K562 (cell line): ENCODE results near the gene CALHM3. TPM values are rescaled to one million over a fixed set of nuclear protein-coding genes. Genes with fewer than 3 reads are reported as not detected.

Experiments
- ATAC-seq: fragments of 200-7000 bp; cut with Tn5 transposase; 3 replicates; pipeline ENCODE4 v1.9.1; 2020; ENCODE audit warnings: moderate library complexity
- BruUV-seq: library from RNA; stranded (reverse); fragments of 400-500 nt; replicated peaks from 2 replicates; lab custom pipeline; 2021; lab: Mats Ljungman, UMichigan
- CTCF ChIA-PET: fragments of 300-600 bp; formaldehyde crosslinking; extraction: SDS; loops from one replicate; lab custom pipeline; 2021; ENCODE audit warnings: low intra/inter-chr PET ratio; lab: Yijun Ruan, JAX
- POLR2A ChIA-PET: fragments of 300-600, 350-650 bp; sonication (Branson Sonifier 250); formaldehyde crosslinking; extraction: SDS; loops from one replicate; lab custom pipeline; 2021; ENCODE audit warnings: antibody characterized with exemption, inconsistent platforms; lab: Yijun Ruan, JAX
- DNase-seq, 4 experiments: peaks; one replicate each; pipeline versions ENCODE4 v3.0.0 to v3.0.0-alpha.2; 2011 to 2018; ENCODE audit warnings: low spot score in 3 of 4, mixed read lengths in 3 of 4; ENCODE audit errors: extremely low read depth in 1 of 4
- FAIRE-seq: peaks from 2 replicates; lab custom pipeline; 2011; peaks lifted over from hg19 to GRCh38; lab: Jason Lieb, UNC
- H2AFZ ChIP-seq: 2 replicates; pipeline ENCODE4 v1.6.0; 2011; ENCODE audit warnings: low read depth, low read length, control low read depth, inconsistent platforms
- H3K27ac ChIP-seq: fragments of 200-600 bp; 3 replicates; pipeline ENCODE4 v1.8.0; 2011; ENCODE audit warnings: low read depth, mild to moderate bottlenecking, control low read depth, inconsistent platforms, low read length, moderate library complexity, mixed read lengths; ENCODE audit errors: extremely low read depth
- H3K27me3 ChIP-seq, 2 experiments: fragments of 300-600 bp in 1 of 2; 2 replicates in 1 of 2; 3 replicates in 1 of 2; pipeline versions ENCODE4 v1.6.0 to v1.8.0; 2011; ENCODE audit warnings: inconsistent platforms in 2 of 2, low read length in 2 of 2, mild to moderate bottlenecking in 1 of 2, mixed read lengths in 1 of 2, moderate library complexity in 1 of 2; ENCODE audit not compliant: control insufficient read depth in 2 of 2, insufficient read depth in 2 of 2
- H3K36me3 ChIP-seq: fragments of 300-600 bp; 3 replicates; pipeline ENCODE4 v1.8.0; 2011; ENCODE audit warnings: mild to moderate bottlenecking, low read length, inconsistent platforms; ENCODE audit not compliant: control insufficient read depth, insufficient read depth
- H3K4me1 ChIP-seq, 2 experiments: fragments of 200-600 bp in 1 of 2; replicated peaks in 1 of 2; 2 replicates in 1 of 2; 3 replicates in 1 of 2; pipeline versions ENCODE4 v1.5.1 to v1.8.0; 2011; ENCODE audit warnings: inconsistent platforms in 2 of 2, low read length in 2 of 2, mild to moderate bottlenecking in 1 of 2, mixed read lengths in 1 of 2, moderate library complexity in 1 of 2; ENCODE audit not compliant: control insufficient read depth in 2 of 2, insufficient read depth in 2 of 2
- H3K4me2 ChIP-seq: 2 replicates; pipeline ENCODE4 v1.6.1; 2011; ENCODE audit warnings: low read length, control low read depth, inconsistent platforms, mixed read lengths; ENCODE audit not compliant: insufficient read depth
- H3K4me3 ChIP-seq: fragments of 200-600 bp; sonication (generic), shearing (Covaris generic); 2 replicates; pipeline ENCODE4 v1.5.1; 2016; ENCODE audit warnings: control low read depth, inconsistent platforms
- H3K79me2 ChIP-seq: fragments of 200-600 bp; 3 replicates; pipeline ENCODE4 v1.8.0; 2011; ENCODE audit warnings: low read length, inconsistent platforms; ENCODE audit not compliant: control insufficient read depth, insufficient read depth
- H3K9ac ChIP-seq, 2 experiments: 2 replicates each; pipeline versions ENCODE4 v1.6.0 to v1.6.1; 2011; ENCODE audit warnings: low read depth in 2 of 2, low read length in 2 of 2, control low read depth in 1 of 2, inconsistent platforms in 1 of 2, mild to moderate bottlenecking in 1 of 2, mixed read lengths in 1 of 2; ENCODE audit not compliant: insufficient read depth in 1 of 2
- H3K9me1 ChIP-seq: one replicate; pipeline ENCODE4 v1.6.0; 2011; ENCODE audit warnings: inconsistent platforms, mild to moderate bottlenecking, low read length, moderate library complexity; ENCODE audit not compliant: control insufficient read depth, insufficient read depth
- H3K9me3 ChIP-seq: replicated peaks from 2 replicates; pipeline ENCODE4 v1.5.1; 2011; ENCODE audit warnings: low read depth, low read length, inconsistent platforms; ENCODE audit not compliant: control insufficient read depth, insufficient read depth
- H4K20me1 ChIP-seq: replicated peaks from 2 replicates; pipeline ENCODE4 v1.6.1; 2011; ENCODE audit warnings: low read length, inconsistent platforms, mixed read lengths; ENCODE audit not compliant: control insufficient read depth, insufficient read depth
- CREM ChIP-seq: IDR thresholded peaks from 2 replicates; pipeline ENCODE4 v1.6.1; 2014; ENCODE audit warnings: antibody characterized with exemption, low read depth
- EGR1 ChIP-seq: fragments of 450-650 bp; conservative IDR thresholded peaks from 2 replicates; pipeline ENCODE4 v1.6.1; 2017; ENCODE audit warnings: mild to moderate bottlenecking
- GABPB1 ChIP-seq: sonication (generic); formaldehyde crosslinking; IDR thresholded peaks from 2 replicates; pipeline ENCODE4 v1.8.0; 2022; ENCODE audit warnings: mild to moderate bottlenecking, missing genetic modification reagents
- RAD21 ChIP-seq, 2 experiments: fragments of 250-450 bp in 1 of 2; fragments of 450-650 bp in 1 of 2; sonication (Bioruptor Pico) in 1 of 2; formaldehyde crosslinking in 1 of 2; IDR thresholded peaks in 1 of 2; conservative IDR thresholded peaks in 1 of 2; 2 replicates each; pipeline versions ENCODE4 v1.4.0 to v1.8.0; 2020 to 2022; ENCODE audit warnings: mild to moderate bottlenecking in 2 of 2, moderate library complexity in 1 of 2
- RFX1 ChIP-seq: fragments of 450-650 bp; IDR thresholded peaks from 2 replicates; pipeline ENCODE4 v1.6.1; 2016; ENCODE audit warnings: mild to moderate bottlenecking, moderate library complexity
- TCFL5 ChIP-seq: fragments of 250-450 bp; sonication (Bioruptor Pico); conservative IDR thresholded peaks from 2 replicates; pipeline ENCODE4 v1.6.1; 2021; ENCODE audit warnings: mild to moderate bottlenecking, moderate library complexity, matching md5 sums
- ZFX ChIP-seq: sonication (generic); formaldehyde crosslinking; IDR thresholded peaks from 2 replicates; pipeline ENCODE4 v1.8.0; 2022; ENCODE audit warnings: mild to moderate bottlenecking, missing genetic modification reagents, moderate library complexity
- WGBS: fragments of 100-300 bp; shearing (Covaris generic); methylation state at CpG from one replicate; pipeline ENCODE4 v1.1.6; 2016; ENCODE audit warnings: low coverage, mixed read lengths; ENCODE audit not compliant: insufficient coverage; ENCODE audit errors: missing lambda C conversion rate; 5-methylcytosine and 5-hydroxymethylcytosine counted together
- in situ Hi-C: fragments of 300-500 bp; cut with MboI; formaldehyde crosslinking; loops from 4 replicates; pipeline ENCODE4 v1.15.0; 2018; ENCODE audit warnings: inconsistent platforms, mixed read lengths
- intact Hi-C: fragments of 100-400 bp; cut with micrococcal nuclease; formaldehyde crosslinking; loops from 2 replicates; pipeline ENCODE4 v1.14.2; 2022
- polyA plus RNA-seq, 8 experiments: library from polyadenylated mRNA; depleted of rRNA in 4 of 8; stranded (reverse) in 5 of 8; unstranded in 3 of 8; fragments of >200 nt; fragmentation: Nextera tagmentation in 2 of 8; fragmentation: Illumina TruSeq in 1 of 8; extraction: Ambion mirVana in 2 of 8; extraction: Trizol in 1 of 8; gene quantifications; 2 replicates each; pipeline versions ENCODE4 v1.2.1 to v1.2.3, GENCODE V29; 2011 to 2014; ENCODE audit warnings: inconsistent platforms in 1 of 8, missing spikeins in 1 of 8
- total RNA-seq, 7 experiments: library from RNA; depleted of rRNA in 6 of 7; stranded (reverse); fragments of >200 nt in 6 of 7; fragmentation: Illumina TruSeq in 2 of 7; extraction: Trizol in 2 of 7; gene quantifications; 2 replicates each; pipeline versions ENCODE4 v1.2.1 to v1.2.3, GENCODE V29; 2011 to 2021; ENCODE audit warnings: low replicate concordance in 1 of 7
- TF ChIP-seq, protein P1 (sequence below): fragments of 450-650 bp; IDR thresholded peaks from 2 replicates; pipeline ENCODE4 v1.6.1; 2016; ENCODE audit warnings: mild to moderate bottlenecking

The CALHM3 gene
- total and polyA plus RNA-seq, 9 of the 15 experiments (the other 6 are each of a cell fraction or from before 2014, with no cell fraction given) = not detected

- Histone ChIP-seq H3K36me3 (no peaks in the 10 kb centered on the region), H3K4me1 (peaks cover 0 to 9% of the 10 kb centered on the region in 2 experiments; a peak in 4 of 5 replicates), H3K4me2 (no peak overlapping the region), H4K20me1 (no peaks in the 10 kb centered on the region), H3K79me2 (no peaks in the 10 kb centered on the region), H3K27me3 (peaks cover 15 to 43% of the 10 kb centered on the region in 2 experiments; a peak in 3 of 5 replicates), H3K4me3 (no peak overlapping the region), H3K9me3 (no peaks in the 10 kb centered on the region), H2AFZ (no peak overlapping the region), H3K27ac (no peak overlapping the region), H3K9ac (no peak overlapping the region), H3K9me1 (no peaks in the 10 kb centered on the region)
- intact Hi-C loops = loop anchor here (5.0 kb wide), 1 partner anchor 42 kb away; no protein-coding TSS in a partner anchor
- ATAC-seq = no peak
- ChIA-PET POLR2A (interaction anchor here (1.2 kb wide), 1 partner anchor 9 kb away, joined by 3 read pairs; no protein-coding TSS in a partner anchor), CTCF (no interaction called here)
- WGBS = 1% methylated on average over 7 of the region's 7 CpGs
- in situ Hi-C loops = no loop called here
- FAIRE-seq = no peak
- TF ChIP-seq GABPB1 (no peak), EGR1 (peak; percentile 50), ZFX (CRISPR knock-in tag) (no peak), CREM (no peak), TCFL5 (no peak), RFX1 (peak; percentile 43), RAD21 (CRISPR knock-in tag; conservative IDR thresholded peaks at IDR 0.05 in 1 of 2, IDR thresholded peaks at IDR 0.05 in 1 of 2) (no peak)
- TF ChIP-seq, protein P1, sequence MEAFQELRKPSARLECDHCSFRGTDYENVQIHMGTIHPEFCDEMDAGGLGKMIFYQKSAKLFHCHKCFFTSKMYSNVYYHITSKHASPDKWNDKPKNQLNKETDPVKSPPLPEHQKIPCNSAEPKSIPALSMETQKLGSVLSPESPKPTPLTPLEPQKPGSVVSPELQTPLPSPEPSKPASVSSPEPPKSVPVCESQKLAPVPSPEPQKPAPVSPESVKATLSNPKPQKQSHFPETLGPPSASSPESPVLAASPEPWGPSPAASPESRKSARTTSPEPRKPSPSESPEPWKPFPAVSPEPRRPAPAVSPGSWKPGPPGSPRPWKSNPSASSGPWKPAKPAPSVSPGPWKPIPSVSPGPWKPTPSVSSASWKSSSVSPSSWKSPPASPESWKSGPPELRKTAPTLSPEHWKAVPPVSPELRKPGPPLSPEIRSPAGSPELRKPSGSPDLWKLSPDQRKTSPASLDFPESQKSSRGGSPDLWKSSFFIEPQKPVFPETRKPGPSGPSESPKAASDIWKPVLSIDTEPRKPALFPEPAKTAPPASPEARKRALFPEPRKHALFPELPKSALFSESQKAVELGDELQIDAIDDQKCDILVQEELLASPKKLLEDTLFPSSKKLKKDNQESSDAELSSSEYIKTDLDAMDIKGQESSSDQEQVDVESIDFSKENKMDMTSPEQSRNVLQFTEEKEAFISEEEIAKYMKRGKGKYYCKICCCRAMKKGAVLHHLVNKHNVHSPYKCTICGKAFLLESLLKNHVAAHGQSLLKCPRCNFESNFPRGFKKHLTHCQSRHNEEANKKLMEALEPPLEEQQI = no peak
- DNase-seq = no peak
- BruUV-seq = no TSS peak
Observed at GRCh38 chr10:103499881-103500280, 20.8 kb upstream of the CALHM3 start.
